Kidney (tissue), 14 donors: Measurements from ENCODE around the gene SMIM5. TPM values are rescaled to one million over a fixed set of nuclear protein-coding genes. Genes with fewer than 3 reads are reported as not detected.

ENCODE experiments used
- DNase-seq, 5 donors: peaks; one replicate each; pipeline ENCODE4 v3.0.0-alpha.2; 2013 to 2020
- FAIRE-seq: peaks from 2 replicates; lab custom pipeline; 2012; peaks lifted over from hg19 to GRCh38; lab: Jason Lieb, UNC
- H3K27ac ChIP-seq, 2 donors: one replicate each; pipeline ENCODE4 v1.7.0; 2013; ENCODE audit warnings: low read depth in 2 of 2, low read length in 2 of 2, inconsistent platforms in 1 of 2
- H3K27me3 ChIP-seq: one replicate; pipeline ENCODE4 v1.7.1; 2013; ENCODE audit warnings: low read length, inconsistent platforms; ENCODE audit not compliant: control insufficient read depth, insufficient read depth
- H3K36me3 ChIP-seq, 3 donors: one replicate each; pipeline versions ENCODE4 v1.7.0 to v1.7.1; 2013; ENCODE audit warnings: low read length in 3 of 3, control low read depth in 1 of 3, inconsistent platforms in 1 of 3; ENCODE audit not compliant: insufficient read depth in 3 of 3, control insufficient read depth in 2 of 3
- H3K4me1 ChIP-seq, 3 donors: one replicate each; pipeline versions ENCODE4 v1.7.0 to v1.7.1; 2013; ENCODE audit warnings: low read length in 3 of 3, inconsistent platforms in 1 of 3, low read depth in 1 of 3; ENCODE audit not compliant: control insufficient read depth in 2 of 3, insufficient read depth in 2 of 3
- H3K4me3 ChIP-seq, 3 donors: one replicate each; pipeline versions ENCODE4 v1.7.0 to v1.8.1; 2013; ENCODE audit warnings: low read length in 3 of 3, control low read depth in 1 of 3, inconsistent platforms in 1 of 3
- H3K9ac ChIP-seq, 3 donors: one replicate each; pipeline versions ENCODE4 v1.7.0 to v1.7.1; 2013; ENCODE audit warnings: low read length in 3 of 3, control low read depth in 1 of 3, inconsistent platforms in 1 of 3
- H3K9me3 ChIP-seq, 3 donors: one replicate each; pipeline versions ENCODE4 v1.7.0 to v1.7.1; 2013; ENCODE audit warnings: low read length in 3 of 3, control low read depth in 1 of 3, inconsistent platforms in 1 of 3; ENCODE audit not compliant: control insufficient read depth in 2 of 3, insufficient read depth in 1 of 3
- intact Hi-C: fragments of 100-400 bp; cut with DNase I; formaldehyde crosslinking; loops from one replicate; pipeline ENCODE4 v1.11.1; 2022
- polyA plus RNA-seq: library from polyadenylated mRNA; stranded (reverse); fragments of 350-450 nt; fragmentation: Illumina TruSeq; extraction: RNeasy Lipid Tissue Mini Kit (QIAGEN cat#74804); gene quantifications from one replicate; pipeline ENCODE4 v1.2.3, GENCODE V29; 2014; ENCODE audit warnings: low read depth, low replicate concordance; ENCODE audit not compliant: insufficient read depth
- total RNA-seq: library from RNA; stranded (reverse); fragmentation: NEBNext Ultra II Directional; extraction: Animal tissue kit (Norgen Biotek cat#: 25700); gene quantifications from one replicate; pipeline ENCODE4 v1.2.1, GENCODE V29; 2021
- TF ChIP-seq, protein P1 (sequence below): IDR thresholded peaks from 3 replicates; pipeline ENCODE4 v1.5.1; 2012; ENCODE audit warnings: mild to moderate bottlenecking, moderate library complexity, borderline replicate concordance; ENCODE audit not compliant: insufficient read depth; ENCODE audit errors: extremely low read depth
- donor health status: control.
- donor health status: control.
- donor health status: control.
- donor health status: control.
- donor health status: control.
- donor health status: DM: yes; HTN: yes; CAD: no.
- donor health status: Normal renal cell carcinoma (clear cell type).

SMIM5 gene
- total and polyA plus RNA-seq, 2 donors from 2014 or later = 8.0 to 63.0 TPM

DNA sequence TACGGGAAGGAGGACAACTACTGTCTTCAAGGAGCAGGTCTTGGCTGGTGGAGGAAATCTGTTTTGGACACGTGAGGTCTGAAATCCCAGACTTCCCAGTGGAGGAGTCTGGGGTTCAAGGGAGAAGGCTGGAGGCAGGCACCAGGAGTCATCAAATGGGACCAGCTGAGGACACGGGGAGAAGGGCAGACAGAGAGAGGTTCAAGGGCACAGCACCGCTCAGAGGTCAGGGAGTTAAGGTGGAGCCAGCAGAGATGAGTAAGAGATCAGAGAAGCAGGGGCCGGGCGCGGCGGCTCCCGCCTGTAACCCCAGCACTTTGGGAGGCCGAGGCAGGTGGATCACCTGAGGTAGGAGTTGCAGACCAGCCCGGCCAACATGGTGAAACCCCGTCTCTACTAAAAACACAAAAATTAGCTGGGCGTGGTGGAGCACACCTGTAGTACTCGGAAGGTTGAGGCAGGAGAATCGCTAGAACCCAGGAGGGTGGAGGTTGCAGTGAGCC, 10.4 kb upstream of the SMIM5 start:
- H3K9me3 ChIP-seq = no peaks in the 10 kb centered on the region
- DNase-seq = no peak
- H3K27me3 ChIP-seq = no peaks in the 10 kb centered on the region
- no peaks in the 10 kb centered on the region for H3K4me1 ChIP-seq
- no peak overlapping the region for H3K4me3 ChIP-seq
- no peak overlapping the region for H3K27ac ChIP-seq
- no peak for FAIRE-seq
- H3K9ac ChIP-seq = no peak overlapping the region
- intact Hi-C loops = no loop called here
- H3K36me3 ChIP-seq = peaks cover 0 to 40% (median 15%) of the 10 kb centered on the region in 3 donors
- TF ChIP-seq, protein P1, sequence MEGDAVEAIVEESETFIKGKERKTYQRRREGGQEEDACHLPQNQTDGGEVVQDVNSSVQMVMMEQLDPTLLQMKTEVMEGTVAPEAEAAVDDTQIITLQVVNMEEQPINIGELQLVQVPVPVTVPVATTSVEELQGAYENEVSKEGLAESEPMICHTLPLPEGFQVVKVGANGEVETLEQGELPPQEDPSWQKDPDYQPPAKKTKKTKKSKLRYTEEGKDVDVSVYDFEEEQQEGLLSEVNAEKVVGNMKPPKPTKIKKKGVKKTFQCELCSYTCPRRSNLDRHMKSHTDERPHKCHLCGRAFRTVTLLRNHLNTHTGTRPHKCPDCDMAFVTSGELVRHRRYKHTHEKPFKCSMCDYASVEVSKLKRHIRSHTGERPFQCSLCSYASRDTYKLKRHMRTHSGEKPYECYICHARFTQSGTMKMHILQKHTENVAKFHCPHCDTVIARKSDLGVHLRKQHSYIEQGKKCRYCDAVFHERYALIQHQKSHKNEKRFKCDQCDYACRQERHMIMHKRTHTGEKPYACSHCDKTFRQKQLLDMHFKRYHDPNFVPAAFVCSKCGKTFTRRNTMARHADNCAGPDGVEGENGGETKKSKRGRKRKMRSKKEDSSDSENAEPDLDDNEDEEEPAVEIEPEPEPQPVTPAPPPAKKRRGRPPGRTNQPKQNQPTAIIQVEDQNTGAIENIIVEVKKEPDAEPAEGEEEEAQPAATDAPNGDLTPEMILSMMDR = no peak

DNA sequence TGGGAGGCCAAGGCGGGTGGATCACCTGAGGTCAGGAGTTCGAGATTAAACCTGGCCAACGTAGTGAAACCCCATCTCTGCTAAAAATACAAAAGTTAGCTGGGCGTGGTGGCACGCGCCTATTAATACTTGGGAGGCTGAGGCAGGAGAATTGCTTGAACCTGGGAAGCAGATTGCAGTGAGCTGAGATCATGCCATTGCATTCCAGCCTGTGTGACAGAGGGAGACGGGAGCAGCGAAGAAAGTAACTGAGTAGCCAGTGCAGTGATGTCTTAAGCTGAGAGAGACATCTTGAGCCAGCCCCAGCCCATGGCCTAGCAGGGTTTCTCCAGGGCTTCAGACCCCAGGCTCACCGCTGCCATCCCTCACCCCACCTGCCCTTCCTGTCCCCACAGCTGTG, 9.8 kb upstream of the SMIM5 start:
- peaks cover 0 to 34% (median 12%) of the 10 kb centered on the region in 3 donors for H3K36me3 ChIP-seq
- TF ChIP-seq, protein P1 = no peak
- no peak overlapping the region for H3K9ac ChIP-seq
- FAIRE-seq = no peak
- H3K4me1 ChIP-seq = no peaks in the 10 kb centered on the region
- H3K4me3 ChIP-seq = no peak overlapping the region
- no peaks in the 10 kb centered on the region for H3K9me3 ChIP-seq
- H3K27me3 ChIP-seq = no peaks in the 10 kb centered on the region
- intact Hi-C loops = no loop called here
- DNase-seq = no peak
- H3K27ac ChIP-seq = no peak overlapping the region

DNA sequence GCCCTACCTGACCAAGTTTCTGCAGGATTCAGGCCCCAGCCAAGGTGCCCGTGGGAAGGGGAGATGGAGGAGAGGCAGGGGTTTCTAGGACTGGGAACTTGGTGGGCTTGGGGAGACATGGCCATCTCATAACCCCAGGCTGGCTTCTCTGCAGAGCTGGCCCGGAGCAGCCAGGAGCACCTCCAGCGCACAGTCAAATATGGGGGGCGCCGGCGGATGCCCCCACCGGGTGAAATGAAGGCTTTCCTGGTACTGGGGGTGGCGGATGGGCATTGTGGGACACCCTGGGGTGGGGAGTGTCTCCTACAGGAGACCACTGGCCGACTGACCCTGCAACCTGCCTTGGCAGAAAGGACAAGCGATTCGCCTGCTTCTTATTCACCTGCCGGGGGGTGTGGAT, 9.2 kb upstream of the SMIM5 start:
- FAIRE-seq = no peak
- DNase-seq = no peak
- Histone ChIP-seq H3K4me1 (no peaks in the 10 kb centered on the region), H3K9me3 (no peaks in the 10 kb centered on the region), H3K4me3 (no peak overlapping the region), H3K9ac (no peak overlapping the region), H3K27ac (no peak overlapping the region), H3K27me3 (no peaks in the 10 kb centered on the region), H3K36me3 (peaks cover 0 to 34% (median 10%) of the 10 kb centered on the region in 3 donors)
- TF ChIP-seq, protein P1 = no peak
- intact Hi-C loops = no loop called here
